SJCRH30 (cell line): ENCODE measurements around the gene USP34. TPM values are rescaled to one million over a fixed set of nuclear protein-coding genes. Genes with fewer than 3 reads are reported as not detected.
"Not testable (repeated sequence)": the region's sequence is repeated elsewhere in the genome, so short reads cannot be mapped to it uniquely, and the experiment has no call there.

Experiments used
- DNase-seq, 2 experiments: peaks; one replicate each; pipeline ENCODE4 v3.0.0-alpha.2; 2015 to 2020
- H3K27ac ChIP-seq: fragments of 250-450 bp; sonication (Bioruptor Pico); 2 replicates; pipeline ENCODE4 v1.5.1; 2020; ENCODE audit warnings: mild to moderate bottlenecking, moderate library complexity
- H3K27me3 ChIP-seq: fragments of 250-450 bp; sonication (Bioruptor Pico); 2 replicates; pipeline ENCODE4 v1.5.1; 2020; ENCODE audit warnings: mild to moderate bottlenecking, moderate library complexity
- H3K36me3 ChIP-seq: fragments of 250-450 bp; sonication (Bioruptor Pico); 2 replicates; pipeline ENCODE4 v1.5.1; 2020; ENCODE audit warnings: mild to moderate bottlenecking, moderate library complexity
- H3K4me1 ChIP-seq: fragments of 250-450 bp; sonication (Bioruptor Pico); 2 replicates; pipeline ENCODE4 v1.5.1; 2020; ENCODE audit warnings: mild to moderate bottlenecking, moderate library complexity
- H3K4me3 ChIP-seq: fragments of 250-450 bp; sonication (Bioruptor Pico); 2 replicates; pipeline ENCODE4 v1.5.1; 2020; ENCODE audit warnings: mild to moderate bottlenecking, moderate library complexity
- H3K9me3 ChIP-seq: fragments of 250-450 bp; sonication (Bioruptor Pico); replicated peaks from 2 replicates; pipeline ENCODE4 v1.5.1; 2020; ENCODE audit warnings: mild to moderate bottlenecking, moderate library complexity
- total RNA-seq: library from RNA; depleted of rRNA; stranded (reverse); fragments of >200 nt; shearing (Covaris generic); gene quantifications from 2 replicates; pipeline ENCODE4 v1.2.3, GENCODE V29; 2014

USP34 gene
- total RNA-seq, 1 experiment from 2014 or later: 133 TPM

GRCh38 chr2:61423714-61424113, 47.2 kb downstream of the USP34 start:
- no peak for DNase-seq
- Histone ChIP-seq H3K4me1 (no peaks in the 10 kb centered on the region), H3K9me3 (no peaks in the 10 kb centered on the region)

GRCh38 chr2:61421611-61422010, 49.3 kb downstream of the USP34 start:
- Histone ChIP-seq H3K36me3 (peaks cover 12% of the 10 kb centered on the region; the same call in 1 of the 2 replicates), H3K27ac (no peak overlapping the region), H3K27me3 (no peaks in the 10 kb centered on the region), H3K4me1 (no peaks in the 10 kb centered on the region), H3K4me3 (no peak overlapping the region), H3K9me3 (no peaks in the 10 kb centered on the region)
- DNase-seq: no peak

More at GRCh38 chr2:61423714-61424113, 47.2 kb downstream of the USP34 start:
- Histone ChIP-seq H3K36me3 (peaks cover 8% of the 10 kb centered on the region; the same call in 1 of the 2 replicates), H3K27ac (no peak overlapping the region), H3K27me3 (no peaks in the 10 kb centered on the region), H3K4me3 (no peak overlapping the region)

- no peaks in the 10 kb centered on the region for H3K27me3 ChIP-seq
- no peaks in the 10 kb centered on the region for H3K9me3 ChIP-seq
Measured at GRCh38 chr2:61420991-61421544, 49.8 kb downstream of the USP34 start.

GRCh38 chr2:61419570-61419969, 51.3 kb downstream of the USP34 start:
- DNase-seq: no peak

More at GRCh38 chr2:61420991-61421544, 49.8 kb downstream of the USP34 start:
- no peak for DNase-seq
- Histone ChIP-seq H3K4me3 (no peak overlapping the region), H3K4me1 (no peaks in the 10 kb centered on the region), H3K27ac (no peak overlapping the region), H3K36me3 (peaks cover 12% of the 10 kb centered on the region; the same call in 1 of the 2 replicates)

GRCh38 chr2:61419129-61419528, 51.8 kb downstream of the USP34 start:
- H3K4me3 ChIP-seq: no peak overlapping the region
- no peaks in the 10 kb centered on the region for H3K9me3 ChIP-seq
- no peak overlapping the region for H3K27ac ChIP-seq
- no peaks in the 10 kb centered on the region for H3K27me3 ChIP-seq
- H3K36me3 ChIP-seq: peaks cover 15% of the 10 kb centered on the region; the same call in 1 of the 2 replicates
- no peak for DNase-seq
- no peaks in the 10 kb centered on the region for H3K4me1 ChIP-seq

More at GRCh38 chr2:61419570-61419969, 51.3 kb downstream of the USP34 start:
- H3K27me3 ChIP-seq: no peaks in the 10 kb centered on the region
- no peak overlapping the region for H3K27ac ChIP-seq
- no peak overlapping the region for H3K4me3 ChIP-seq
- H3K9me3 ChIP-seq: no peaks in the 10 kb centered on the region
- H3K36me3 ChIP-seq: peaks cover 13% of the 10 kb centered on the region; the same call in 1 of the 2 replicates
- no peaks in the 10 kb centered on the region for H3K4me1 ChIP-seq

GRCh38 chr2:61416871-61417645, 53.8 kb downstream of the USP34 start:
- H3K4me3 ChIP-seq: no peak overlapping the region
- peaks cover 15% of the 10 kb centered on the region; the same call in 1 of the 2 replicates for H3K36me3 ChIP-seq
- H3K27ac ChIP-seq: no peak overlapping the region
- no peaks in the 10 kb centered on the region for H3K4me1 ChIP-seq
- no peaks in the 10 kb centered on the region for H3K27me3 ChIP-seq
- H3K9me3 ChIP-seq: no peaks in the 10 kb centered on the region
- DNase-seq: no peak

- Histone ChIP-seq H3K36me3 (peaks cover 21% of the 10 kb centered on the region; the same call in 1 of the 2 replicates), H3K27me3 (no peaks in the 10 kb centered on the region), H3K4me3 (no peak overlapping the region), H3K27ac (no peak overlapping the region), H3K9me3 (no peaks in the 10 kb centered on the region), H3K4me1 (no peaks in the 10 kb centered on the region)
- DNase-seq: no peak
Measured at GRCh38 chr2:61415265-61415664, 55.6 kb downstream of the USP34 start.

- H3K36me3 ChIP-seq: peaks cover 18% of the 10 kb centered on the region; the same call in 1 of the 2 replicates
- H3K27me3 ChIP-seq: no peaks in the 10 kb centered on the region
- H3K4me1 ChIP-seq: no peaks in the 10 kb centered on the region
- H3K4me3 ChIP-seq: no peak overlapping the region
- no peak overlapping the region for H3K27ac ChIP-seq
- no peak for DNase-seq
- no peaks in the 10 kb centered on the region for H3K9me3 ChIP-seq
Measured at GRCh38 chr2:61414674-61415073, 56.2 kb downstream of the USP34 start.

- Histone ChIP-seq H3K27ac (no peak overlapping the region), H3K9me3 (no peaks in the 10 kb centered on the region), H3K36me3 (peaks cover 11% of the 10 kb centered on the region; the same call in 1 of the 2 replicates), H3K4me1 (no peaks in the 10 kb centered on the region), H3K27me3 (no peaks in the 10 kb centered on the region), H3K4me3 (no peak overlapping the region)
- DNase-seq: no peak
Measured at GRCh38 chr2:61411109-61411508, 59.8 kb downstream of the USP34 start.

GRCh38 chr2:61410185-61410584, 60.7 kb downstream of the USP34 start:
- Histone ChIP-seq H3K27ac (no peak overlapping the region), H3K4me1 (no peaks in the 10 kb centered on the region), H3K27me3 (no peaks in the 10 kb centered on the region), H3K36me3 (peaks cover 15% of the 10 kb centered on the region), H3K4me3 (no peak overlapping the region), H3K9me3 (no peaks in the 10 kb centered on the region)
- no peak for DNase-seq

- no peak overlapping the region for H3K4me3 ChIP-seq
- no peak for DNase-seq
- no peaks in the 10 kb centered on the region for H3K9me3 ChIP-seq
- no peaks in the 10 kb centered on the region for H3K27me3 ChIP-seq
- no peaks in the 10 kb centered on the region for H3K4me1 ChIP-seq
- peaks cover 31% of the 10 kb centered on the region for H3K36me3 ChIP-seq
- no peak overlapping the region for H3K27ac ChIP-seq
Measured at GRCh38 chr2:61405813-61406212, 65.1 kb downstream of the USP34 start.

- Histone ChIP-seq H3K4me1 (no peaks in the 10 kb centered on the region), H3K36me3 (peaks cover 29% of the 10 kb centered on the region)
Measured at GRCh38 chr2:61404438-61404837, 66.4 kb downstream of the USP34 start.

GRCh38 chr2:61398413-61398812, 72.5 kb downstream of the USP34 start:
- Histone ChIP-seq H3K27ac (no peak overlapping the region), H3K27me3 (no peaks in the 10 kb centered on the region), H3K36me3 (peaks cover 20% of the 10 kb centered on the region), H3K4me3 (no peak overlapping the region), H3K4me1 (no peaks in the 10 kb centered on the region), H3K9me3 (no peaks in the 10 kb centered on the region)
- no peak for DNase-seq

More at GRCh38 chr2:61404438-61404837, 66.4 kb downstream of the USP34 start:
- Histone ChIP-seq H3K27me3 (no peaks in the 10 kb centered on the region), H3K9me3 (no peaks in the 10 kb centered on the region), H3K27ac (no peak overlapping the region), H3K4me3 (no peak overlapping the region)
- no peak for DNase-seq

- no peaks in the 10 kb centered on the region for H3K9me3 ChIP-seq
Measured at GRCh38 chr2:61396005-61396404, 74.9 kb downstream of the USP34 start.

GRCh38 chr2:61387588-61387987, 83.3 kb downstream of the USP34 start:
- H3K4me1 ChIP-seq, H3K9me3 ChIP-seq, H3K4me3 ChIP-seq, DNase-seq, H3K27me3 ChIP-seq, H3K27ac ChIP-seq: not testable (repeated sequence)
- H3K36me3 ChIP-seq: peaks cover 20% of the 10 kb centered on the region

More at GRCh38 chr2:61396005-61396404, 74.9 kb downstream of the USP34 start:
- H3K27me3 ChIP-seq: no peaks in the 10 kb centered on the region
- no peak for DNase-seq
- no peak overlapping the region for H3K4me3 ChIP-seq
- H3K4me1 ChIP-seq: no peaks in the 10 kb centered on the region
- H3K36me3 ChIP-seq: peaks cover 18% of the 10 kb centered on the region
- H3K27ac ChIP-seq: no peak overlapping the region
